Measurements from ENCODE around the gene TMEM204.

DNA sequence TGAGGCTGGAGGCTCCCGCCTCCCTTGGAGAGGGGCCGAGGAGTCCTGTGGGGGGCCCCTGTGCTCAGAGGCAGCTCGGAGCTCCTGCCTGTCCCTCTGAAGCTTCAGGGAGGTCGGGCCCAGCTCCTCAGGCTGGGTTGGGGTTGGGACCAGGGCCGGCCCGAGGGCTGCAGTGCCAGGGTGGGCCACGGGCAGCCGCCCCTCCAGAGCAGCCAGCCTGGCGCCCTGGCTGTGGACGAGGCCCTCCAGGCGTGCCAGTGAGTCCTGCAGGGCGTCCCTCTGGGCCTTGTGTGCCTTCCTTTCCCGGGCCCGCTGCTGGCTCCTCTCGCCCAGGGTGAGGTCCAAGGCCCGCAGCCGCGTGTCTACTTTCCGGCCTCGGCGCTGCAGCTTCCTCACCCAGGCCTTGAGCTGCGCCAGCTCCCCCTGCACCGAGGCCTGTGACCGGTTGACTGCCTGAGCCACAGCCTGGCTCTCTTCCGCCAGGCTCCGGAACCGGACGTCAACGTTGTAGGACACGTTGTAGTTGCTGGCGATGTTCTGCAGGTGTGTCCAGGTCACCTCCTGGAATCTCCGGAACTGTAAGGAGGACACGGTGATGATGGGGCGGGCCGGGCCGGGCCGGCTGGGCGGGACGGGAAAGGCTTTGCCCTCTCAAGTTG is 45.9 kb upstream of the TMEM204 start:
- TF ChIP-seq, protein P1, sequence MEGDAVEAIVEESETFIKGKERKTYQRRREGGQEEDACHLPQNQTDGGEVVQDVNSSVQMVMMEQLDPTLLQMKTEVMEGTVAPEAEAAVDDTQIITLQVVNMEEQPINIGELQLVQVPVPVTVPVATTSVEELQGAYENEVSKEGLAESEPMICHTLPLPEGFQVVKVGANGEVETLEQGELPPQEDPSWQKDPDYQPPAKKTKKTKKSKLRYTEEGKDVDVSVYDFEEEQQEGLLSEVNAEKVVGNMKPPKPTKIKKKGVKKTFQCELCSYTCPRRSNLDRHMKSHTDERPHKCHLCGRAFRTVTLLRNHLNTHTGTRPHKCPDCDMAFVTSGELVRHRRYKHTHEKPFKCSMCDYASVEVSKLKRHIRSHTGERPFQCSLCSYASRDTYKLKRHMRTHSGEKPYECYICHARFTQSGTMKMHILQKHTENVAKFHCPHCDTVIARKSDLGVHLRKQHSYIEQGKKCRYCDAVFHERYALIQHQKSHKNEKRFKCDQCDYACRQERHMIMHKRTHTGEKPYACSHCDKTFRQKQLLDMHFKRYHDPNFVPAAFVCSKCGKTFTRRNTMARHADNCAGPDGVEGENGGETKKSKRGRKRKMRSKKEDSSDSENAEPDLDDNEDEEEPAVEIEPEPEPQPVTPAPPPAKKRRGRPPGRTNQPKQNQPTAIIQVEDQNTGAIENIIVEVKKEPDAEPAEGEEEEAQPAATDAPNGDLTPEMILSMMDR (IDR thresholded peaks at IDR 0.05), result no peak
- TF ChIP-seq POLR2A (IDR thresholded peaks at IDR 0.05; ENCODE audit: low read depth) (no peak), POLR2AphosphoS5 (IDR thresholded peaks at IDR 0.05) (no peak), EP300 (IDR thresholded peaks at IDR 0.05) (no peak)
